D721Med (cell line): ENCODE measurements around the gene DAND5.
A peak's percentile ranks its signal among the peaks of the same experiment; 100 is the strongest.

Source experiments
- DNase-seq: peaks from one replicate; pipeline ENCODE4 v3.0.0; 2011; ENCODE audit warnings: low spot score; ENCODE audit not compliant: insufficient read length
- FAIRE-seq: peaks from 2 replicates; lab custom pipeline; 2011; peaks lifted over from hg19 to GRCh38; lab: Jason Lieb, UNC
- TF ChIP-seq, protein P1 (sequence below): IDR thresholded peaks from 2 replicates; pipeline ENCODE4 v1.5.1; 2012; ENCODE audit warnings: mild to moderate bottlenecking, control low read depth; ENCODE audit not compliant: insufficient read depth; ENCODE audit errors: missing control alignments

The DAND5 gene

DNA sequence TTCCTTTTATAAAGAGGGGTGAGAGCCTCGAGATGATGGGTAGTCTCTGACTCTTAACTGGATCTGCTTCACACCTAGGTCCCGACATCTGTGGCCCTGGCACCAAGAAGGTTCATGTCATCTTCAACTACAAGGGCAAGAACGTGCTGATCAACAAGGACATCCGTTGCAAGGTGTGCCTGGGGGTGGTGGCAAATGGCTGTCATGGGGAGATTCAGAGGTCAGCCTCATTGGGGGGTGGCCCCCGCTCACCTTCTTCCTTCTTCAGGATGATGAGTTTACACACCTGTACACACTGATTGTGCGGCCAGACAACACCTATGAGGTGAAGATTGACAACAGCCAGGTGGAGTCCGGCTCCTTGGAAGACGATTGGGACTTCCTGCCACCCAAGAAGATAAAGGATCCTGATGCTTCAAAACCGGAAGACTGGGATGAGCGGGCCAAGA, 29.4 kb upstream of the DAND5 start:
- TF ChIP-seq, protein P1, sequence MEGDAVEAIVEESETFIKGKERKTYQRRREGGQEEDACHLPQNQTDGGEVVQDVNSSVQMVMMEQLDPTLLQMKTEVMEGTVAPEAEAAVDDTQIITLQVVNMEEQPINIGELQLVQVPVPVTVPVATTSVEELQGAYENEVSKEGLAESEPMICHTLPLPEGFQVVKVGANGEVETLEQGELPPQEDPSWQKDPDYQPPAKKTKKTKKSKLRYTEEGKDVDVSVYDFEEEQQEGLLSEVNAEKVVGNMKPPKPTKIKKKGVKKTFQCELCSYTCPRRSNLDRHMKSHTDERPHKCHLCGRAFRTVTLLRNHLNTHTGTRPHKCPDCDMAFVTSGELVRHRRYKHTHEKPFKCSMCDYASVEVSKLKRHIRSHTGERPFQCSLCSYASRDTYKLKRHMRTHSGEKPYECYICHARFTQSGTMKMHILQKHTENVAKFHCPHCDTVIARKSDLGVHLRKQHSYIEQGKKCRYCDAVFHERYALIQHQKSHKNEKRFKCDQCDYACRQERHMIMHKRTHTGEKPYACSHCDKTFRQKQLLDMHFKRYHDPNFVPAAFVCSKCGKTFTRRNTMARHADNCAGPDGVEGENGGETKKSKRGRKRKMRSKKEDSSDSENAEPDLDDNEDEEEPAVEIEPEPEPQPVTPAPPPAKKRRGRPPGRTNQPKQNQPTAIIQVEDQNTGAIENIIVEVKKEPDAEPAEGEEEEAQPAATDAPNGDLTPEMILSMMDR, result no peak
- no peak for FAIRE-seq
- no peak for DNase-seq

DNA sequence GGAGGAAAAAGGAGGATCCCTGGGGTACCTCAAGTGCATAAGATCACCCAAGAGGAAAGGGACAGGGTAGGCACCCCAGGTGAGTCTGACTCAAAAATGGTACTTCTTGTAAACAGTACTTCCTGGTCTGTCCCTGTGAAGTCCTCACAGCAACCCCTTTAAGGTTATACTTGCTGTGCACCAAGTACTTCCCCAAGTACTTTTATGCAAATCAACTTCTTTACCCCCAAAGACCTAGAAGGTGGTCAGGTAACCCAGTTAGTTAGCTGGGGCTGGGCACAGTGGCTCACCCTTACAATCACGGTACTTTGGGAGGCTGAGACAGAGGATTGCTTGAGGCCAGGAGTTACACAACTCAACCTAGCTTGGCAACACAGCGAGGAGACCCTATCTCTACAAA, 28.5 kb upstream of the DAND5 start:
- DNase-seq, result no peak

GRCh38 chr19:12943437-12944044, 25.8 kb upstream of the DAND5 start:
- TF ChIP-seq, protein P1, result no peak
- FAIRE-seq (no peak), DNase-seq (no peak)

More for the DNA sequence above, 28.5 kb upstream of the DAND5 start:
- FAIRE-seq, result no peak
- TF ChIP-seq, protein P1, result no peak

DNA sequence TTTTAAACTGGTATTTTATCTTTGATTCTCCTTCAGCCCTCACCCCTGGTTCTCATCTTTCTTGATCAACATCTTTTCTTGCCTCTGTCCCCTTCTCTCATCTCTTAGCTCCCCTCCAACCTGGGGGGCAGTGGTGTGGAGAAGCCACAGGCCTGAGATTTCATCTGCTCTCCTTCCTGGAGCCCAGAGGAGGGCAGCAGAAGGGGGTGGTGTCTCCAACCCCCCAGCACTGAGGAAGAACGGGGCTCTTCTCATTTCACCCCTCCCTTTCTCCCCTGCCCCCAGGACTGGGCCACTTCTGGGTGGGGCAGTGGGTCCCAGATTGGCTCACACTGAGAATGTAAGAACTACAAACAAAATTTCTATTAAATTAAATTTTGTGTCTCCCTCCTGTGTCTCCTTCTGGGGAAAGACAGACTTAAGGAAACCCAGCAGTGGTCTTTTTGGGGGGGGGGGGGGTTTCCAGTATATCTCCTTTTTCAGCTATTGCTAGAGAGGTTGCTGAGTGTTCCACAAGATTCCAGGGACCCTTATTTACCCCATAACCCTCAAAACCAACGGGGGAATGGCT, 25.2 kb upstream of the DAND5 start:
- DNase-seq, result no peak
- no peak for FAIRE-seq
- TF ChIP-seq, protein P1, result no peak

GRCh38 chr19:12945479-12946091, 23.8 kb upstream of the DAND5 start, which contains the start of gene RAD23A:
Gene RAD23A (plus strand): TSS chr19:12945862. CDS start chr19:12945949, 87 bp downstream.
- DNase-seq (peak; percentile 91), FAIRE-seq (no peak)
- TF ChIP-seq, protein P1, result no peak

- no peak for DNase-seq
- TF ChIP-seq, protein P1, result no peak
- FAIRE-seq, result no peak
These were observed 23.2 kb upstream of the DAND5 start for GRCh38 chr19:12946092-12946721.
